ENCODE measurements around the gene PRKCH. TPM values are rescaled to one million over a fixed set of nuclear protein-coding genes. Genes with fewer than 3 reads are reported as not detected.

The PRKCH gene
- polyA plus RNA-seq, 3 donors = 3.6 to 6.2 (median 5.4) TPM

- peaks cover 0 to 2% (median 0%) of the 10 kb centered on the region in 7 donors for H3K9me3 Mint-ChIP-seq
- intact Hi-C loops (cut with micrococcal nuclease) = no loop called here
- Histone ChIP-seq H3K9ac (ENCODE audit: insufficient read depth, low read length, poor library complexity, severe bottlenecking) (no peak overlapping the region), H4K20me1 (ENCODE audit: insufficient read depth, low read length) (no peaks in the 10 kb centered on the region), H3K4me3 (replicated peaks in 1 of 3; ENCODE audit: low read depth in 2 of 3, low read length in 3 of 3) (no peak overlapping the region), H2AFZ (ENCODE audit: insufficient read depth, low read depth, low read length, poor library complexity, severe bottlenecking) (no peak overlapping the region), H3K27ac (ENCODE audit: low read depth in 1 of 2, low read length in 2 of 2) (no peak overlapping the region), H3K27me3 (ENCODE audit: control insufficient read depth in 2 of 2, insufficient read depth in 2 of 2, low read length in 2 of 2) (no peaks in the 10 kb centered on the region), H3K4me1 (ENCODE audit: control insufficient read depth in 1 of 2, insufficient read depth in 2 of 2, low read length in 2 of 2) (peaks cover 19 to 22% of the 10 kb centered on the region in 2 donors), H3K79me2 (ENCODE audit: insufficient read depth, low read length) (no peaks in the 10 kb centered on the region), H3K4me2 (replicated peaks; ENCODE audit: extremely low read depth, low read length, poor library complexity, severe bottlenecking) (no peak overlapping the region), H3K9me3 (replicated peaks in 1 of 2; ENCODE audit: control insufficient read depth in 1 of 2, insufficient read depth in 1 of 2, low read length in 2 of 2) (no peaks in the 10 kb centered on the region), H3K36me3 (replicated peaks in 1 of 2; ENCODE audit: control insufficient read depth in 1 of 2, insufficient read depth in 2 of 2, low read length in 2 of 2) (peaks cover 4 to 23% of the 10 kb centered on the region in 2 donors)
- H3K4me3 Mint-ChIP-seq = no peak overlapping the region
- peak overlapping the region in 2 of 7 donors; percentile 30 to 75 for H3K27ac Mint-ChIP-seq
- peak in 1 of 3 donors; percentile 64 for DNase-seq
- 96% methylated on average over 4 of the region's 9 CpGs for WGBS (ENCODE audit: insufficient coverage)
- peaks cover 22% of the 10 kb centered on the region for H3K4me1 Mint-ChIP-seq
- H3K36me3 Mint-ChIP-seq = peaks cover 38 to 59% of the 10 kb centered on the region in 2 donors
- H3K27me3 Mint-ChIP-seq (ENCODE audit: low read depth in 3 of 3) = peaks cover 0 to 5% (median 0%) of the 10 kb centered on the region in 3 donors
- TF ChIP-seq CTCF (IDR thresholded peaks at IDR 0.05) = no peak
Observed at GRCh38 chr14:61484031-61484430, 162.7 kb downstream of the PRKCH start.

- Mint-ChIP-seq H3K27ac (peak overlapping the region in 3 of 7 donors; percentile 9 to 67 (median 15)), H3K9me3 (peaks cover 0 to 2% (median 0%) of the 10 kb centered on the region in 7 donors), H3K27me3 (ENCODE audit: low read depth in 3 of 3) (peaks cover 0 to 5% (median 0%) of the 10 kb centered on the region in 3 donors), H3K36me3 (peaks cover 36 to 62% of the 10 kb centered on the region in 2 donors), H3K4me3 (no peak overlapping the region), H3K4me1 (peaks cover 12% of the 10 kb centered on the region)
- Histone ChIP-seq H4K20me1 (ENCODE audit: insufficient read depth, low read length) (no peaks in the 10 kb centered on the region), H2AFZ (ENCODE audit: insufficient read depth, low read depth, low read length, poor library complexity, severe bottlenecking) (no peak overlapping the region), H3K79me2 (ENCODE audit: insufficient read depth, low read length) (no peaks in the 10 kb centered on the region), H3K27ac (ENCODE audit: low read depth in 1 of 2, low read length in 2 of 2) (no peak overlapping the region), H3K9ac (ENCODE audit: insufficient read depth, low read length, poor library complexity, severe bottlenecking) (no peak overlapping the region), H3K4me3 (replicated peaks in 1 of 3; ENCODE audit: low read depth in 2 of 3, low read length in 3 of 3) (no peak overlapping the region), H3K9me3 (replicated peaks in 1 of 2; ENCODE audit: control insufficient read depth in 1 of 2, insufficient read depth in 1 of 2, low read length in 2 of 2) (no peaks in the 10 kb centered on the region), H3K4me2 (replicated peaks; ENCODE audit: extremely low read depth, low read length, poor library complexity, severe bottlenecking) (no peak overlapping the region), H3K36me3 (replicated peaks in 1 of 2; ENCODE audit: control insufficient read depth in 1 of 2, insufficient read depth in 2 of 2, low read length in 2 of 2) (peaks cover 4 to 23% of the 10 kb centered on the region in 2 donors), H3K4me1 (ENCODE audit: control insufficient read depth in 1 of 2, insufficient read depth in 2 of 2, low read length in 2 of 2) (peaks cover 19 to 22% of the 10 kb centered on the region in 2 donors), H3K27me3 (ENCODE audit: control insufficient read depth in 2 of 2, insufficient read depth in 2 of 2, low read length in 2 of 2) (no peaks in the 10 kb centered on the region)
- no peak for TF ChIP-seq CTCF (IDR thresholded peaks at IDR 0.05)
- intact Hi-C loops (cut with micrococcal nuclease) = no loop called here
- 100% methylated on average over 2 of the region's 8 CpGs for WGBS (ENCODE audit: insufficient coverage)
- no peak for DNase-seq
Observed at GRCh38 chr14:61484826-61485584, 163.6 kb downstream of the PRKCH start.

Measured in CD14-positive monocyte (primary cell).